Breast epithelium (tissue), 3 donors: ENCODE data around the gene OR10A2.

Experiments used
- POLR2A ChIP-seq: fragments of 450-650 bp; IDR thresholded peaks from one replicate; pipeline ENCODE4 v1.6.1; 2016; ENCODE audit warnings: antibody characterized with exemption, mild to moderate bottlenecking, moderate library complexity
- POLR2AphosphoS5 ChIP-seq, 3 donors: sonication (generic); formaldehyde crosslinking; IDR thresholded peaks; one replicate each; pipeline ENCODE4 v1.6.1; 2017; ENCODE audit warnings: antibody characterized with exemption in 3 of 3
- TF ChIP-seq, protein P1 (sequence below), 3 donors: fragments of 450-650 bp; IDR thresholded peaks; one replicate each; pipeline ENCODE4 v1.5.1; 2016 to 2017; ENCODE audit warnings: antibody characterized with exemption in 3 of 3, mild to moderate bottlenecking in 3 of 3, moderate library complexity in 3 of 3

GRCh38 chr11:6875761-6876160, 12.9 kb downstream of the OR10A2 start:
- TF ChIP-seq POLR2AphosphoS5 (IDR thresholded peaks at IDR 0.05) (no peak), POLR2A (no peak)
- TF ChIP-seq, protein P1, sequence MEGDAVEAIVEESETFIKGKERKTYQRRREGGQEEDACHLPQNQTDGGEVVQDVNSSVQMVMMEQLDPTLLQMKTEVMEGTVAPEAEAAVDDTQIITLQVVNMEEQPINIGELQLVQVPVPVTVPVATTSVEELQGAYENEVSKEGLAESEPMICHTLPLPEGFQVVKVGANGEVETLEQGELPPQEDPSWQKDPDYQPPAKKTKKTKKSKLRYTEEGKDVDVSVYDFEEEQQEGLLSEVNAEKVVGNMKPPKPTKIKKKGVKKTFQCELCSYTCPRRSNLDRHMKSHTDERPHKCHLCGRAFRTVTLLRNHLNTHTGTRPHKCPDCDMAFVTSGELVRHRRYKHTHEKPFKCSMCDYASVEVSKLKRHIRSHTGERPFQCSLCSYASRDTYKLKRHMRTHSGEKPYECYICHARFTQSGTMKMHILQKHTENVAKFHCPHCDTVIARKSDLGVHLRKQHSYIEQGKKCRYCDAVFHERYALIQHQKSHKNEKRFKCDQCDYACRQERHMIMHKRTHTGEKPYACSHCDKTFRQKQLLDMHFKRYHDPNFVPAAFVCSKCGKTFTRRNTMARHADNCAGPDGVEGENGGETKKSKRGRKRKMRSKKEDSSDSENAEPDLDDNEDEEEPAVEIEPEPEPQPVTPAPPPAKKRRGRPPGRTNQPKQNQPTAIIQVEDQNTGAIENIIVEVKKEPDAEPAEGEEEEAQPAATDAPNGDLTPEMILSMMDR (IDR thresholded peaks at IDR 0.05): no peak
